ENCODE results near the gene LRRC49. TPM values are rescaled to one million over a fixed set of nuclear protein-coding genes. Genes with fewer than 3 reads are reported as not detected.
"Not testable (repeated sequence)": the region's sequence is repeated elsewhere in the genome, so short reads cannot be mapped to it uniquely, and the experiment has no call there.

Gene LRRC49
- total RNA-seq, 6 experiments from 2014 or later = 0.25 to 0.79 (median 0.57) TPM

- Histone ChIP-seq H3K4me3 (no peak overlapping the region), H3K9me3 (no peaks in the 10 kb centered on the region), H3K4me1 (no peaks in the 10 kb centered on the region), H3K27ac (no peak overlapping the region), H3K27me3 (no peaks in the 10 kb centered on the region), H3K36me3 (no peaks in the 10 kb centered on the region)
- ATAC-seq (no peak), DNase-seq (no peak)
- TF ChIP-seq CTCF (IDR thresholded peaks at IDR 0.05) = no peak
- no peak for TF ChIP-seq POLR2A (IDR thresholded peaks at IDR 0.05)
- WGBS (ENCODE audit: insufficient coverage, low coverage, low lambda C conversion rate, missing lambda C conversion rate) = no CpG with 5 or more reads among the region's 6 CpGs
- intact Hi-C loops (cut with DNase I) = no loop called here
Measured at GRCh38 chr15:70917955-70918354, 25.3 kb downstream of the LRRC49 start.

- no peaks in the 10 kb centered on the region for H3K36me3 ChIP-seq
- H3K27ac ChIP-seq = no peak overlapping the region
- intact Hi-C loops (cut with DNase I) = no loop called here
- 67% methylated on average over 1 of the region's 1 CpG for WGBS (ENCODE audit: insufficient coverage, low coverage, low lambda C conversion rate, missing lambda C conversion rate)
- DNase-seq (no peak), ATAC-seq (no peak)
- TF ChIP-seq CTCF (IDR thresholded peaks at IDR 0.05) = no peak
- TF ChIP-seq POLR2A (IDR thresholded peaks at IDR 0.05) = no peak
- H3K4me3 ChIP-seq = no peak overlapping the region
- no peaks in the 10 kb centered on the region for H3K4me1 ChIP-seq
- H3K27me3 ChIP-seq = no peaks in the 10 kb centered on the region
- H3K9me3 ChIP-seq = no peaks in the 10 kb centered on the region
Measured at GRCh38 chr15:70920981-70921696, 28.5 kb downstream of the LRRC49 start.

DNA sequence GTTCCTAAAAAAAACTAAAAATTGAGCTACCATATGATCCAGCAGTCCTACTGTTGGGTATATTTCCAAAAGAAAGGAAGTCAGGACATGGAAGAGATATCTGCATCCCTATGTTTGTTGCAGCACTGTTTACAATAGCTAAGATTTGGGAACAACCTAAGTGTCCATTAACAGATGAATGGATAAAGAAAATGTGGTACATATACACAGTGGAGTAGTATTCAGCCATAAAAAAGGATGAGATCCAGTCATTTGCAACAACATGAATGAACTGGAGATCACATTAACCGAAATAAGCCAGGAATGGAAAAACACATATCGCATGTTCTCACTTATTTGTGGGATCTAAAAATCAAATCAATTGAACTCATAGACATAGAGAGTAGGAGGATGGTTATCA, 29.5 kb downstream of the LRRC49 start:
- H3K9me3 ChIP-seq = no peaks in the 10 kb centered on the region
- no peaks in the 10 kb centered on the region for H3K36me3 ChIP-seq
- H3K27ac ChIP-seq = no peak overlapping the region
- no peak for ATAC-seq
- intact Hi-C loops (cut with DNase I) = no loop called here
- TF ChIP-seq POLR2A (IDR thresholded peaks at IDR 0.05) = no peak
- TF ChIP-seq CTCF (IDR thresholded peaks at IDR 0.05) = no peak
- DNase-seq = no peak
- no peaks in the 10 kb centered on the region for H3K4me1 ChIP-seq
- no peaks in the 10 kb centered on the region for H3K27me3 ChIP-seq
- no peak overlapping the region for H3K4me3 ChIP-seq
- WGBS (ENCODE audit: insufficient coverage, low coverage, low lambda C conversion rate, missing lambda C conversion rate) = 72% methylated on average over 2 of the region's 2 CpGs

- TF ChIP-seq POLR2A (IDR thresholded peaks at IDR 0.05) (no peak), CTCF (IDR thresholded peaks at IDR 0.05) (no peak)
- Histone ChIP-seq H3K4me1 (no peaks in the 10 kb centered on the region), H3K27me3 (no peaks in the 10 kb centered on the region), H3K9me3 (no peaks in the 10 kb centered on the region), H3K27ac (no peak overlapping the region), H3K4me3 (no peak overlapping the region), H3K36me3 (no peaks in the 10 kb centered on the region)
- intact Hi-C loops (cut with DNase I) = no loop called here
- no peak for ATAC-seq
- DNase-seq = no peak
- WGBS (ENCODE audit: insufficient coverage, low coverage, low lambda C conversion rate, missing lambda C conversion rate) = 54% methylated on average over 2 of the region's 2 CpGs
Measured at GRCh38 chr15:70923311-70924080, 30.9 kb downstream of the LRRC49 start.

- 63% methylated on average over 1 of the region's 1 CpG for WGBS (ENCODE audit: insufficient coverage, low coverage, low lambda C conversion rate, missing lambda C conversion rate)
- intact Hi-C loops (cut with DNase I) = not testable (repeated sequence)
Measured at GRCh38 chr15:70926914-70927313, 34.3 kb downstream of the LRRC49 start.

More at GRCh38 chr15:70926914-70927313, 34.3 kb downstream of the LRRC49 start:
- not testable (repeated sequence) for ATAC-seq, H3K9me3 ChIP-seq, H3K27me3 ChIP-seq, H3K4me1 ChIP-seq, DNase-seq, H3K36me3 ChIP-seq, H3K27ac ChIP-seq, H3K4me3 ChIP-seq
